Muscle layer of duodenum (tissue), 2 donors: Measurements from ENCODE around the gene GRAMD4.
A peak's percentile ranks its signal among the peaks of the same experiment; 100 is the strongest.

Source experiments
- H3K27ac ChIP-seq: one replicate; pipeline ENCODE4 v1.7.0; 2013; ENCODE audit warnings: mild to moderate bottlenecking, low read length
- H3K27me3 ChIP-seq: one replicate; pipeline ENCODE4 v1.7.0; 2013; ENCODE audit warnings: low read depth, mild to moderate bottlenecking, control low read depth, low read length
- H3K36me3 ChIP-seq, 2 donors: one replicate each; pipeline ENCODE4 v1.7.0; 2013; ENCODE audit warnings: low read length in 2 of 2, control low read depth in 1 of 2, mild to moderate bottlenecking in 1 of 2; ENCODE audit not compliant: insufficient read depth in 2 of 2, control insufficient read depth in 1 of 2
- H3K4me1 ChIP-seq, 2 donors: one replicate each; pipeline ENCODE4 v1.7.0; 2013; ENCODE audit warnings: low read length in 2 of 2, mild to moderate bottlenecking in 2 of 2, control low read depth in 1 of 2, moderate library complexity in 1 of 2; ENCODE audit not compliant: insufficient read depth in 2 of 2, control insufficient read depth in 1 of 2
- H3K4me3 ChIP-seq, 2 donors: one replicate each; pipeline ENCODE4 v1.7.0; 2013; ENCODE audit warnings: low read length in 2 of 2, low read depth in 1 of 2, mild to moderate bottlenecking in 1 of 2
- H3K9me3 ChIP-seq, 2 donors: one replicate each; pipeline ENCODE4 v1.7.0; 2013; ENCODE audit warnings: low read length in 2 of 2, control low read depth in 1 of 2, mild to moderate bottlenecking in 1 of 2; ENCODE audit not compliant: control insufficient read depth in 1 of 2
- donor health status: healthy.

GRAMD4 gene

DNA sequence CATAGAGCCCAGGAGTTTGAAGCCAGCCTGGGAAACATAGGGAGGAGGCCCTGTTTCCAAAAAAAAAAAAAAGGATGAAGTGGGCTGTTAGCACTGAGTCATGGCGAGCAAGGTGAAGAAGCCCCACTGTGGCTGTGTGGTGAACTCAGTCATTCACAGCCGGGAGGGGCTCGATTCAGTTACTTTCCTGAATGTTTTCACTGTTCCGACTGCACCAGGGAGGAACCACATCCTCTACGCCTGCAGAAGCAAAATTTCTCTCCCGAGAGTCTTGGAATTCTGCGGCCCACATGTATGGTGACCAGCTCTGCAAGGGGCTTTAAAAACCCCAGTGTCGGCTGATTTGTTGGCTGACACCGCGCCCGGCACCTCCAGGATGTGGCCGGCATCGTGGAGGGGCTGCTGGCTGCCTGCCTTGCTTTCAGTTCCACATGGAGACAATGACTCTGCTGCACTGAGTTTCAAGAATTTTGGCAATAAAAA, 27.8 kb upstream of the GRAMD4 start:
- Histone ChIP-seq H3K4me3 (peak overlapping the region; percentile 16 to 30), H3K9me3 (no peaks in the 10 kb centered on the region), H3K27me3 (no peaks in the 10 kb centered on the region), H3K4me1 (peaks cover 3 to 11% of the 10 kb centered on the region in 2 donors), H3K27ac (peak overlapping the region; percentile 63), H3K36me3 (no peaks in the 10 kb centered on the region)

DNA sequence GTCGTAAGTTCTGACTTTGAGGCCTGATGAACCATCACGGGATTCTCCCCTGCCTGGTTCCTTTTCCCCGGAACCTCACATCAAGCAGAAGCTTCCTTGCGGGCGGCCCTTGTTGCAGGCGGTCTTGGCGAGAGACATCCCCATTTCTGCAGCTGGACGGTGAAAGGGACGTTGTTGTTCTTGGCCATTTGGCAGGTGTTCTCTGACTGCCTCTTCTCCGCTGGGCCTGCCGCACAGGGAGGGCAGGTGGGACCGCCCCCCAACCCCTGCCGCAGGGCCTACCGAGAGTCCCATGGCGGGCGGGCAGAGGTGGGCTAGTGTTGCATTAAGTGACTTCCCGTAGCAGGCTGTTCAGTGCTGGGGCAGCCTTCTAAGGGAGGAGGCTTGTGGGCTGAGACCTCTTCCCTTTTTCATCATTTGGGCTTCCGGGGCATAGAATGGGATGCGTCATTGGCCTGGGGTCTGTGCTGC, 26.9 kb upstream of the GRAMD4 start:
- no peaks in the 10 kb centered on the region for H3K36me3 ChIP-seq
- peak overlapping the region; percentile 63 for H3K27ac ChIP-seq
- H3K4me1 ChIP-seq: peaks cover 0 to 4% of the 10 kb centered on the region in 2 donors
- H3K4me3 ChIP-seq: no peak overlapping the region
- no peaks in the 10 kb centered on the region for H3K9me3 ChIP-seq
- no peaks in the 10 kb centered on the region for H3K27me3 ChIP-seq

DNA sequence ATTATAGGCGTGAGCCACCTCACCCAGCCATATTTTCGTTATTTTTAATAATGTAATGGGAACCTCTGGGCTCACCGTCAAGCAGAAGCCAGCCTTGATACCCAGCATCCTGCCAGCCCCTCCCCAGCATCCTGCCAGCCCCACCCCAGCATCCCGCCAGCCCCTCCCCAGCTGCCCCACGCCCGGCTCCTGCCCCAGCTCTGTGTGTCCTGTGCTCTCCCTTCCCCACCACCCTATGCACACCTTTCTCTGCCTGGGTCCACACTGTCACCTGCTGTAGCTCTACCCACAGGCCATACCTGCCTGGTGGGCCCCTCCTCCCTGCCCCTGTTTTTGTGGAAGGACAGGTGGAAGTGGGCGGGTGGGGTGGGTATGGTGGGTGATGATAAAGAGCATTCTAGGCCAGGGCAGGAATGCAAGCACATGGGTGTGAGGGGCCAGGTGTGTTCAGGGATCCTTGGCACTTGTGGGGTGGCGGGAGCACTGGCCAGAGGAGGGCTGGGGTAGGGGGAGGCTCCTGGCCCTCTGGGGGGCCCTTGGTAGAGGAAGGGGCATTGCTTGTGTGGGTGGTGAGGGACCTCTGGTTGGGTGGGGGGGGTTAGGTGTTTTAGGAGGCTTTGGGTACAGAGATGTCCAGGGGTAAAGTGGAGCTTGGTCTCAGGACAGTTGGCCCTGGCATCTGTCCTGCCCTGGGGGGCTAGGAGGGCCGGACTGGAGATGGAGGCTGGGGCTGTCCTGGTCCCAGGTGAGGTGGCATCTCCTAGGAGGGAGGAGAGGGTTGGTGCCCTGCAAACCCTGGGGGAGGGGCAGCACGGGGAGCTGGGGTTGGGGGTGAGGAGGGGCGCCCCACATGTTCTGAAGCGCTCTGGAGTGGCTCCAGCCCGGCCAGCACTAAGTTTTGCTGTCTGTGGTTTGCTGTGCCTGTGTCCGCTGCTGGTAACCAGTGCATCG, 25.9 kb upstream of the GRAMD4 start:
- H3K27me3 ChIP-seq: no peaks in the 10 kb centered on the region
- H3K27ac ChIP-seq: no peak overlapping the region

DNA sequence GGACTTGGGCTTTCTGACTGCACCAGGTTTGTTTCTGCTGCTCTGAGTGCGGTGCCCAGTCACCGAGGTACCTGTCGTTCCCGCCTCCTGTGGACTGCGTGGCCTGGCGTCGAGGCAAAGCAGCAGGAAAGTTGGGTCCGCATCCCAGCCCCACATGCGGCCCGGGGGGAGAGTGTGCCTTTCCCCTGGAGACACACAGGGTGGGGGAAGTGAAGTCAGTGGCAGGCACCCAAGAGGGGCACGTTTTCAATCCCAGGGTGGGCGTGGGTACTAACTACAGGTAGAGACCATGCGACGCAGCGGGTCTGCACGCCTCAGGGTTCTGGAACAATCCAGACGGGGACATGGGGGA, 25.3 kb upstream of the GRAMD4 start:
- H3K36me3 ChIP-seq: no peaks in the 10 kb centered on the region
- H3K27ac ChIP-seq: no peak overlapping the region
- H3K27me3 ChIP-seq: no peaks in the 10 kb centered on the region
- H3K4me1 ChIP-seq: peaks cover 0 to 4% of the 10 kb centered on the region in 2 donors
- H3K4me3 ChIP-seq: no peak overlapping the region
- no peaks in the 10 kb centered on the region for H3K9me3 ChIP-seq

More for the DNA sequence above, 25.9 kb upstream of the GRAMD4 start:
- Histone ChIP-seq H3K9me3 (no peaks in the 10 kb centered on the region), H3K36me3 (no peaks in the 10 kb centered on the region), H3K4me3 (no peak overlapping the region), H3K4me1 (peaks cover 0 to 4% of the 10 kb centered on the region in 2 donors)

DNA sequence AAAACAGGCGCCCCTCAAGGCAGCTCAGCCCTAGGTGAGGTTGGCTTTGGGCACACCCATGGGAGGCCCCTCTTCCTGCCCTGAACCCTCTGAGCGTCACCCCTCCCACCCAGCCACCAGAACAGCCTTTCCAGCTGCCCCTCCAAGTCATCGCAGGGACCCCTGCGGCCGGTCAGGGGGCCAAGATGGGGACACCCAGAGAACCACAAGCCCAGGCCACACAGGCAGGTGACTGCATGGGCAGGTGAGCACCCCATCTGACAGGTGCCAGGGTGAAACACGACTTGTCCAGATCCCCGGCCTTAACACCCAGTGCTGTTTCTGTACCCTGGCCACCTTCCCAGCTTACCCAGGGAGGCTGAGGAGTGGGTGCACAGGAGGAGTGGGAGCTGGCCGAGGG, 24.6 kb upstream of the GRAMD4 start:
- no peaks in the 10 kb centered on the region for H3K9me3 ChIP-seq
- no peak overlapping the region for H3K4me3 ChIP-seq
- no peak overlapping the region for H3K27ac ChIP-seq
- H3K36me3 ChIP-seq: no peaks in the 10 kb centered on the region
- H3K4me1 ChIP-seq: peaks cover 0 to 4% of the 10 kb centered on the region in 2 donors
- H3K27me3 ChIP-seq: no peaks in the 10 kb centered on the region

DNA sequence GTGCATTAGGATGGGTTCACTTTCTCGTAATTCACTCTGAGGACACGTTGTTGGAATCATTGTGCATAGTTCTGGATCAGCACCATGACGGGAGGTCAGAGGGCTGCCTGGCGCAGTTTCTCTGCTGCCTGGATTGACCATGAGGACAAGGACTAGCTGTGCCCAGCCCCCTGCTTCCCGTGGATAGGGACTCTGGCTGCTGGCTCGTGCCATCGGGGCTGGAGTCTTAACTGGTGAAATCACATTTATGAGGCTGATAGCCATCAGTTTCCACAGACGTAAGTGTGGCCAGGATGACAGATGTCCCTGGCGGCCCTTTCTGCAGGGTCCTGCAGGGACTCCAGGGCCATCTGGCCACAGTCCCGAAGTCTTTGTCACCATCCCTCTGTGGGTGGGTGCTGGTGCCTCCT, 24.1 kb upstream of the GRAMD4 start:
- Histone ChIP-seq H3K27me3 (no peaks in the 10 kb centered on the region), H3K4me3 (no peak overlapping the region), H3K27ac (no peak overlapping the region), H3K9me3 (no peaks in the 10 kb centered on the region), H3K36me3 (no peaks in the 10 kb centered on the region), H3K4me1 (peaks cover 0 to 4% of the 10 kb centered on the region in 2 donors)

DNA sequence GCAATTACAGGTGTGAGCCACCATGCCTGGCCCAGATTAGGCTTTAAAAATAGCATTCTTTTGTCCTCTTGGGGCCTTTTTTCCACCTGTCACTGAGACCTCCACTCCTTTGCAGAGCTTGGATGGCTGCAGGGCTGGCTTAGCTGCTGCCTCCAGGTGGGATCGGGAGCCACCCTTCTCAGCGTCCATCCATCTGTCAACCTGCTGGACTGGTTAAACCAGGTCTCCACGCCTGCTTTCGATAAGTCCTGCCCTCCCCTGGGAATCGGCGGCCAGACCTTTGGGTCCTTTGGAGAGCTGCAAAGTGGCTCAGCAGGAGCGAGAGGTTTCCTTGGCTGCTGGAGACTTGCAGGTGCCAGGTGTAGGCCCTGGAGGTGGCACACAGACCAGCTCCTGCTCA, 23.4 kb upstream of the GRAMD4 start:
- no peak overlapping the region for H3K4me3 ChIP-seq
- H3K36me3 ChIP-seq: no peaks in the 10 kb centered on the region
- no peaks in the 10 kb centered on the region for H3K27me3 ChIP-seq
- peaks cover 0 to 4% of the 10 kb centered on the region in 2 donors for H3K4me1 ChIP-seq
- no peaks in the 10 kb centered on the region for H3K9me3 ChIP-seq
- H3K27ac ChIP-seq: no peak overlapping the region

DNA sequence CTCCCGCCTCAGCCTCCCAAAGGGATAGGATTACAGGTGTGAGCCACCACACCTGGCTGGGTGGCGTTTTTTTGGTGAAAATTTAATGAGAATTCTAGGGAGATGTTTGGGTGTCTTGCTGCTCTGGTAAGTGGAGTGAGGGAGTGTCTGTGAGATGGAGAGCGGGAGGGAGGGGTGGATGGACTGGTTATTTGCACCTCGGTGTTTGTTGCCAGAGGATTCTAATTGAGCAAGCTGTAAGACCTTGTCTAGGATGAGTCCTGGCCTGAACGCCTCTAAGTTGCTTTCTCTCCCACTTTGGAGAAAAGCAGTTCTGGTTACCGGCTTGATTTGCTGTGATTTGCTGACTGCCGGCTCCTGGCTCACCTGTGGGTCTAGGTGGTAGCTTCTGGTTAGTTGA, 22.0 kb upstream of the GRAMD4 start:
- Histone ChIP-seq H3K9me3 (no peaks in the 10 kb centered on the region), H3K27ac (no peak overlapping the region), H3K27me3 (no peaks in the 10 kb centered on the region), H3K36me3 (no peaks in the 10 kb centered on the region), H3K4me3 (no peak overlapping the region), H3K4me1 (no peaks in the 10 kb centered on the region)

DNA sequence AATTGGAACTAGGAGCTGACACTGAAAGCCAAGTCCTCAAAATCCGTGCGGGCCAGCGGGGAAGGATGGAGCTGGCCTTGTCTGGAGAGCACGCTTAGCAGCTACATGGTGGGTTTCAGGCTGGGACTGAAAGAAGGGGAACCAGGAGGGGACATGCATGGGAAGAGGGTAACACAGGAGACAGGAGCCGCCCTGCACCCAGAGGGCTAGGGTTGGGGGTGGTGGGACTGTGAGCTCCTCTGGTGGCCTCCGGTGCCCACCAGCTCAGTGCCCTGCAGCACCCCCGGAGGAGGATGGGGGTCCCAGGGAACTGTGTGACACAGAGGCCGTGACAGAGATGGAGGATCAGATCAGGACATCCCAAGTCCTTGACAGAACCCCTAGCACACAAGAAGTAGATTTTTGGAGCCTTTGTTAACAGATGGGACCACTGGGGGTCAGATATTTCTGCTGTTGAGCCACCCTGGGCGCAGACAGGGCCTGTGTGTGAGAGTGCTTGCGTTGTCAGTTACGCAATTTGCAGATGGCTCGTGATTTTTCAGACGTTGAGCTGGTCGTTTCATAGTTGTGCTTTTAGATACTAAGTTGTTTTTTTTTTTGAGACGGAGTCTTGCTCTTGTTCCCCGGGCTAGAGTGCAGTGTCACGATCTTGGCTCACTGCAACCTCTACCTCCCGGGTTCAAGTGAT, 21.3 kb upstream of the GRAMD4 start:
- Histone ChIP-seq H3K9me3 (no peaks in the 10 kb centered on the region), H3K36me3 (no peaks in the 10 kb centered on the region), H3K27me3 (no peaks in the 10 kb centered on the region), H3K4me3 (no peak overlapping the region), H3K27ac (no peak overlapping the region), H3K4me1 (peaks cover 0 to 1% of the 10 kb centered on the region in 2 donors)

DNA sequence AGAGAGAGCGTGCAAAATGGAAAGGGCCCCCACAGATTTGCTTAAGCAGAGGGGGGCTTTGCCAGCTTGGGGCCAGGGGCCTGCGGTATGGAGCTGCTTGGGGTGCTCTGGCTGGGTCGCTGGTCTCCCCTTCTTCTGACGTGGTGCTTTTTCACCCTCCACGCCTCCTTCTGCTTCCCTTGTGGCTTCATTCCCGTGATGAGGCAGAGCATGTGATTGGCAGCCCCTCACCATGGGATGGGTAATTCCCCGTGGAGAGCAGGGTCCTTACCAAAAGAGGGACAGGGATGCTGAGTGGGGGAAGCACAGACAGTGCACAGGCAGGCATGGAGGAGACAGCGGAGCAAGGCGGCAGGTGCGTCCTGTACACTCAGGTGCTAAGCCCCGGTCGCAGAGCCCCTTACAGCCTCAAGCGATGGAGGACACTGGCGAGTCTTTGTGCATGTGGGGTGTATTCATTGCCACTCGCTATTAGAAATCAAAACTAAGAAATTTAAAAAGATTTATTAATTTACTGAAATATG, 19.9 kb upstream of the GRAMD4 start:
- Histone ChIP-seq H3K36me3 (no peaks in the 10 kb centered on the region), H3K27me3 (no peaks in the 10 kb centered on the region), H3K9me3 (no peaks in the 10 kb centered on the region), H3K27ac (no peak overlapping the region), H3K4me1 (peaks cover 0 to 3% of the 10 kb centered on the region in 2 donors), H3K4me3 (no peak overlapping the region)

DNA sequence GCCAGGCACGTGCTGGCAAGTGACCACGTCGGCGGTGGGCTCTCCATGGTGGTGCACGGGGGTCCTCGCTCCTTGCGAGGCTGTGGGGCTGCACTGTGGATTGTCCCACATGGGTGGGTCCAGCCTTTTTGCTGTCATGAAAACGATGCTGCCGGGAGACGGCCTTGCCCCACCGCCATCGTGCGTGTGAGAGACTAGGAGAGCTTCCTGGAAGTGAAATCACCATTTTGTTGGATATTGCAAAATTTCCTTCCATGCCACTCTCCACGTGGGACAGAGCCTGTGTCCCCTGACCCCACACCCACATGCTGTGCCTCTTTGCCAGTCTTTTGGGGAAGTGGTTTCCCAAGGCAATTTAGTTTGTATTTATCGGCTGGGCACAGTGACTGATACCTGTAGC, 18.2 kb upstream of the GRAMD4 start:
- Histone ChIP-seq H3K4me1 (peaks cover 0 to 3% of the 10 kb centered on the region in 2 donors), H3K4me3 (no peak overlapping the region), H3K27me3 (no peaks in the 10 kb centered on the region), H3K27ac (no peak overlapping the region), H3K36me3 (no peaks in the 10 kb centered on the region), H3K9me3 (no peaks in the 10 kb centered on the region)
